ENCODE data around the gene TADA2A. TPM values are rescaled to one million over a fixed set of nuclear protein-coding genes. Genes with fewer than 3 reads are reported as not detected.

Gene TADA2A
- total RNA-seq, 1 donor from 2014 or later: 42.0 TPM

GRCh38 chr17:37413875-37414519, 7.3 kb downstream of the TADA2A start:
- Mint-ChIP-seq H3K4me3 (no peak overlapping the region), H3K4me1 (peaks cover 8% of the 10 kb centered on the region), H3K27me3 (no peaks in the 10 kb centered on the region), H3K36me3 (ENCODE audit: low read depth) (peaks cover 49% of the 10 kb centered on the region), H3K27ac (peak overlapping the region; percentile 30), H3K9me3 (no peaks in the 10 kb centered on the region)
- POLR2A ChIA-PET: no interaction called here
- intact Hi-C loops (cut with micrococcal nuclease): no loop called here
- no peak for DNase-seq
- no peak for ATAC-seq (ENCODE audit: low read depth)
- TF ChIP-seq CTCF (IDR thresholded peaks at IDR 0.05): no peak
- CTCF ChIA-PET: no interaction called here

- Mint-ChIP-seq H3K9me3 (no peaks in the 10 kb centered on the region), H3K27me3 (no peaks in the 10 kb centered on the region), H3K4me1 (peaks cover 8% of the 10 kb centered on the region), H3K27ac (no peak overlapping the region), H3K36me3 (ENCODE audit: low read depth) (peaks cover 47% of the 10 kb centered on the region), H3K4me3 (no peak overlapping the region)
- no peak for TF ChIP-seq CTCF (IDR thresholded peaks at IDR 0.05)
- POLR2A ChIA-PET: no interaction called here
- ATAC-seq (ENCODE audit: low read depth): no peak
- CTCF ChIA-PET: no interaction called here
- intact Hi-C loops (cut with micrococcal nuclease): no loop called here
- no peak for DNase-seq
These were observed 11.2 kb downstream of the TADA2A start for GRCh38 chr17:37417852-37418251.

GRCh38 chr17:37422971-37423625, 16.4 kb downstream of the TADA2A start:
- Mint-ChIP-seq H3K27ac (no peak overlapping the region), H3K4me3 (no peak overlapping the region), H3K27me3 (no peaks in the 10 kb centered on the region), H3K9me3 (no peaks in the 10 kb centered on the region), H3K4me1 (no peaks in the 10 kb centered on the region), H3K36me3 (ENCODE audit: low read depth) (peaks cover 62% of the 10 kb centered on the region)
- ChIA-PET POLR2A (interaction anchor here (0.6 to 1.4 kb wide), 2 partner anchors 11 to 16 kb away, joined by 4 to 5 read pairs; no protein-coding TSS in a partner anchor), CTCF (interaction anchor here (0.6 kb wide), 1 partner anchor 110 kb away, joined by 3 read pairs; no protein-coding TSS in a partner anchor)
- TF ChIP-seq CTCF (IDR thresholded peaks at IDR 0.05): no peak
- intact Hi-C loops (cut with micrococcal nuclease): no loop called here
- DNase-seq: no peak
- no peak for ATAC-seq (ENCODE audit: low read depth)

GRCh38 chr17:37425268-37425667, 18.6 kb downstream of the TADA2A start:
- Mint-ChIP-seq H3K27me3 (no peaks in the 10 kb centered on the region), H3K4me1 (no peaks in the 10 kb centered on the region), H3K36me3 (ENCODE audit: low read depth) (peaks cover 68% of the 10 kb centered on the region), H3K27ac (no peak overlapping the region), H3K9me3 (no peaks in the 10 kb centered on the region), H3K4me3 (no peak overlapping the region)
- intact Hi-C loops (cut with micrococcal nuclease): no loop called here
- POLR2A ChIA-PET: interaction anchor here (1.0 kb wide), 1 partner anchor 15 kb away, joined by 3 read pairs; no protein-coding TSS in a partner anchor
- no peak for DNase-seq
- no peak for ATAC-seq (ENCODE audit: low read depth)
- no peak for TF ChIP-seq CTCF (IDR thresholded peaks at IDR 0.05)
- CTCF ChIA-PET: no interaction called here

GRCh38 chr17:37429039-37429438, 22.4 kb downstream of the TADA2A start:
- intact Hi-C loops (cut with micrococcal nuclease): no loop called here

More at GRCh38 chr17:37429039-37429438, 22.4 kb downstream of the TADA2A start:
- no peak overlapping the region for H3K4me3 Mint-ChIP-seq
- H3K27me3 Mint-ChIP-seq: no peaks in the 10 kb centered on the region
- ATAC-seq (ENCODE audit: low read depth) (no peak), DNase-seq (no peak)
- no peaks in the 10 kb centered on the region for H3K4me1 Mint-ChIP-seq
- H3K9me3 Mint-ChIP-seq: no peaks in the 10 kb centered on the region
- POLR2A ChIA-PET: no interaction called here
- no peak for TF ChIP-seq CTCF (IDR thresholded peaks at IDR 0.05)
- CTCF ChIA-PET: no interaction called here
- peaks cover 74% of the 10 kb centered on the region for H3K36me3 Mint-ChIP-seq (ENCODE audit: low read depth)
- no peak overlapping the region for H3K27ac Mint-ChIP-seq

Data from activated B cell treated with CpG ODN at 0.5 μM for 24 hours (primary cell).